Measurements from ENCODE around the gene OFD1.

- TF ChIP-seq CTCF (IDR thresholded peaks at IDR 0.05; ENCODE audit: low read depth, low read length) (no peak), EZH2phosphoT487 (IDR thresholded peaks at IDR 0.05; ENCODE audit: low read depth) (no peak)
Measured at GRCh38 chrX:13697976-13698375, 36.6 kb upstream of the OFD1 start.
